HEK293T (cell line): Measurements from ENCODE around the gene SLC25A47.

ENCODE experiments used
- CTCF ChIA-PET: fragments of 350-600 bp; formaldehyde crosslinking; extraction: SDS; loops from one replicate; lab custom pipeline; 2021; ENCODE audit warnings: antibody characterized with exemption, inconsistent platforms; lab: Yijun Ruan, JAX
- POLR2A ChIA-PET: fragments of 350-600 bp; formaldehyde crosslinking; extraction: SDS; loops from one replicate; lab custom pipeline; 2020; ENCODE audit warnings: antibody characterized with exemption, inconsistent platforms; lab: Yijun Ruan, JAX
- DNase-seq: peaks from one replicate; pipeline ENCODE4 v3.0.0; 2012; ENCODE audit warnings: mixed read lengths; ENCODE audit errors: extremely low spot score
- ARNT ChIP-seq: fragments of 450-650 bp; IDR thresholded peaks from 2 replicates; pipeline ENCODE4 v1.6.1; 2017; ENCODE audit warnings: mild to moderate bottlenecking
- BHLHE40 ChIP-seq: fragments of 450-650 bp; IDR thresholded peaks from 2 replicates; pipeline ENCODE4 v1.6.1; 2016; ENCODE audit warnings: mild to moderate bottlenecking, moderate library complexity, borderline replicate concordance
- CTBP1 ChIP-seq: fragments of 450-650 bp; IDR thresholded peaks from 2 replicates; pipeline ENCODE4 v1.6.1; 2016; ENCODE audit warnings: borderline replicate concordance
- ELF4 ChIP-seq: fragments of 450-650 bp; IDR thresholded peaks from 2 replicates; pipeline ENCODE4 v1.6.1; 2017; ENCODE audit warnings: antibody characterized with exemption
- FOXA1 ChIP-seq: fragments of 450-650 bp; IDR thresholded peaks from 2 replicates; pipeline ENCODE4 v1.6.1; 2016; ENCODE audit warnings: mild to moderate bottlenecking
- FOXK2 ChIP-seq: fragments of 450-650 bp; IDR thresholded peaks from 2 replicates; pipeline ENCODE4 v1.6.1; 2016; ENCODE audit warnings: mild to moderate bottlenecking
- FOXM1 ChIP-seq: fragments of 450-650 bp; IDR thresholded peaks from 2 replicates; pipeline ENCODE4 v1.6.1; 2017; ENCODE audit warnings: mild to moderate bottlenecking, borderline replicate concordance
- HDGF ChIP-seq: fragments of 450-650 bp; IDR thresholded peaks from 2 replicates; pipeline ENCODE4 v1.6.1; 2017; ENCODE audit warnings: antibody characterized with exemption, borderline replicate concordance
- L3MBTL2 ChIP-seq: fragments of 450-650 bp; conservative IDR thresholded peaks from 2 replicates; pipeline ENCODE4 v1.6.1; 2016; ENCODE audit warnings: mild to moderate bottlenecking
- LEF1 ChIP-seq: fragments of 450-650 bp; IDR thresholded peaks from 2 replicates; pipeline ENCODE4 v1.6.1; 2017; ENCODE audit warnings: mild to moderate bottlenecking, borderline replicate concordance
- NFRKB ChIP-seq: fragments of 450-650 bp; IDR thresholded peaks from 2 replicates; pipeline ENCODE4 v1.6.1; 2016; ENCODE audit warnings: mild to moderate bottlenecking, moderate library complexity
- SP1 ChIP-seq: fragments of 450-650 bp; IDR thresholded peaks from 2 replicates; pipeline ENCODE4 v1.6.1; 2017
- SUZ12 ChIP-seq: fragments of 450-650 bp; IDR thresholded peaks from 2 replicates; pipeline ENCODE4 v1.6.1; 2016; ENCODE audit warnings: mild to moderate bottlenecking
- TARDBP ChIP-seq: fragments of 450-650 bp; IDR thresholded peaks from 2 replicates; pipeline ENCODE4 v1.6.1; 2016
- ZNF384 ChIP-seq: fragments of 450-650 bp; IDR thresholded peaks from 2 replicates; pipeline ENCODE4 v1.6.1; 2016
- TF ChIP-seq, protein P1 (sequence below): fragments of 450-650 bp; IDR thresholded peaks from 2 replicates; pipeline ENCODE4 v1.6.1; 2016

SLC25A47 gene

DNA sequence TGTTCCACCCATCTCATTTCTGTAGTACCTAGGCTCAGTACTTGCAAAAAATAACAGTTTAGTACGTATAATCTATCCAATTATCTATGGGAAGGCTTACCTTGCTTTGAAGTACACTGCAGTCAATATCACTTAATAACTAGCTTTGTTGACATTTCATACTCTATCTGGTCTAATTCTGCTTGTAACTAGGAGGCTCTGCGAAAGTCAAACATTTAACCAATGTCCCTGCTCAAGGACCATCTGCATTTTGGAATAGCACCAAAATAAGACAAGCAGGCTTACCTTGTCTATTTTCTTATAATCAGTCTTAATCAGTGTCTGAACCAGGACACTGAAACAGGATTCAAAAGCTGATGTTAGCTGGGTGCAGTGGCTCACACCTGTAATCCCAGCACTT, 39.9 kb downstream of the SLC25A47 start:
- ChIA-PET CTCF (no interaction called here), POLR2A (interaction anchor here (0.6 to 2.2 kb wide), 3 partner anchors 10 to 79 kb away, joined by 3 to 7 read pairs (median 5); a partner anchor contains a TSS)
- TF ChIP-seq SUZ12 (no peak), ZNF384 (no peak), ARNT (no peak), LEF1 (no peak), ELF4 (no peak), FOXK2 (no peak), HDGF (no peak), FOXA1 (no peak), CTBP1 (no peak), SP1 (no peak), NFRKB (no peak), BHLHE40 (no peak)
- no peak for DNase-seq

DNA sequence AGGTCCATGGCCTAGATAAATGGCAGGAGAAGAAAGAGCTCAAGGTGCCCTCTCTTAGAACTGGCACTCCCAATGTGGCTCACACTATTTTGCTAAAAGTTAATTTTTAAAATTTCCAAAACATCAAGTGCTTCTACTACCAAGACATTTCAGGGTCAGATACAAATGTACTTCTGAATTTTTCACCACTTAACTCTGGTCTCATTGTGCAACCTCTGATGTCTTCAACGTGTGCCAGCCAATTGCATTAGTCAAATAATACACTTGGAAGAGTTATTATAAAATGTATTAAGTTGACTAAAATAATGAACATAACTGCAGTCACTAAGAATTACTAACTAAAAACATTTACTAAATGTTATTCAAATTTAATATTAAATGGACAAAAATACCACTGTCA, 41.3 kb downstream of the SLC25A47 start:
- no peak for DNase-seq
- no peak for TF ChIP-seq ARNT
- TF ChIP-seq FOXA1 = no peak
- TF ChIP-seq ZNF384 = no peak
- TF ChIP-seq L3MBTL2 = no peak
- TF ChIP-seq TARDBP = no peak
- no peak for TF ChIP-seq FOXK2
- ChIA-PET CTCF (no interaction called here), POLR2A (interaction anchor here (2.2 kb wide), 1 partner anchor 11 kb away, joined by 7 read pairs; a partner anchor contains a TSS)

DNA sequence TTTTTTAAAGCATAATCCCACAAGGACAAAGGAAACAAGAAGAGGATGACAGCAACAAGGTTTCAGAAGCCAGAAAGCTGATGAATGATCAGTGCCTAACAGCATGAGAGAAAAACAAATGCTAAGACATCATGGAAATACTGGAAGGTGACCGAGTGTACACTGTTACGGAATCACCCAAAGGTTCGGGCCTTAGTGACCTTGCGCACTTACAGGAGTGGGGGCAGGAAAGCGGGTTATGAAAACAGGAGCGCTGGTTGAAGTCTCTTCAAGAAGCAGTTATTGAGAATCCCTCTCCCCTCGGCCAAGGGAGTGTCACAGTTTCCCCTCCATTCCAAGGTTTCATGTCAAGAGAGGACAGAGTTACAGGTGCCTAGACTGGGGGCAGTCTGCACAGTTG, 42.6 kb downstream of the SLC25A47 start:
- ChIA-PET CTCF (no interaction called here), POLR2A (no interaction called here)
- DNase-seq = no peak
- no peak for TF ChIP-seq SP1
- no peak for TF ChIP-seq LEF1
- TF ChIP-seq HDGF = no peak
- no peak for TF ChIP-seq FOXM1
- no peak for TF ChIP-seq SUZ12
- no peak for TF ChIP-seq TARDBP
- no peak for TF ChIP-seq FOXK2
- TF ChIP-seq ZNF384 = no peak
- no peak for TF ChIP-seq NFRKB
- TF ChIP-seq FOXA1 = no peak
- TF ChIP-seq, protein P1, sequence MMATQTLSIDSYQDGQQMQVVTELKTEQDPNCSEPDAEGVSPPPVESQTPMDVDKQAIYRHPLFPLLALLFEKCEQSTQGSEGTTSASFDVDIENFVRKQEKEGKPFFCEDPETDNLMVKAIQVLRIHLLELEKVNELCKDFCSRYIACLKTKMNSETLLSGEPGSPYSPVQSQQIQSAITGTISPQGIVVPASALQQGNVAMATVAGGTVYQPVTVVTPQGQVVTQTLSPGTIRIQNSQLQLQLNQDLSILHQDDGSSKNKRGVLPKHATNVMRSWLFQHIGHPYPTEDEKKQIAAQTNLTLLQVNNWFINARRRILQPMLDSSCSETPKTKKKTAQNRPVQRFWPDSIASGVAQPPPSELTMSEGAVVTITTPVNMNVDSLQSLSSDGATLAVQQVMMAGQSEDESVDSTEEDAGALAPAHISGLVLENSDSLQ = no peak
- no peak for TF ChIP-seq ARNT
- TF ChIP-seq CTBP1 = no peak
- no peak for TF ChIP-seq BHLHE40
- no peak for TF ChIP-seq ELF4
- TF ChIP-seq L3MBTL2 = no peak

DNA sequence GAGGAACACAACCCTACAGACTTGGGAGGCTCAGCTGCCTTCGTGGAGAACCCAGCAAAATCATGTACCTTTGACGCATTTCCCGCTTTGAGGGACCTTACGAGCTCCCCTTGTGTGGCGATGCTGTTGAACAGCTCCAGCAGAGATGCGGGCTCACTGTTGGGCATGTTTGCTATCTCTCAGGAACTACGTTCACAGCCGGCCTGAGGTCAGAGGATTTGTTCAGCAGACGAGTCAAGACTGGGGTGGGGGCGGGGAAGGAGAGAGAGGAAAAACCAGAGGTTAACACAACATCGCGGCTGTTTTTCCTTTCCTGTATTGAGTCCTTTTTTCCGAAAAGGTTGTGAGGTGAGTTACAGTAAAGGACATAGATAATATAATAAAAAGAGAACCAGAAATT, 45.9 kb downstream of the SLC25A47 start:
- ChIA-PET CTCF (no interaction called here), POLR2A (no interaction called here)
- no peak for TF ChIP-seq FOXA1
- no peak for TF ChIP-seq HDGF
- TF ChIP-seq LEF1 = no peak
- no peak for TF ChIP-seq TARDBP

DNA sequence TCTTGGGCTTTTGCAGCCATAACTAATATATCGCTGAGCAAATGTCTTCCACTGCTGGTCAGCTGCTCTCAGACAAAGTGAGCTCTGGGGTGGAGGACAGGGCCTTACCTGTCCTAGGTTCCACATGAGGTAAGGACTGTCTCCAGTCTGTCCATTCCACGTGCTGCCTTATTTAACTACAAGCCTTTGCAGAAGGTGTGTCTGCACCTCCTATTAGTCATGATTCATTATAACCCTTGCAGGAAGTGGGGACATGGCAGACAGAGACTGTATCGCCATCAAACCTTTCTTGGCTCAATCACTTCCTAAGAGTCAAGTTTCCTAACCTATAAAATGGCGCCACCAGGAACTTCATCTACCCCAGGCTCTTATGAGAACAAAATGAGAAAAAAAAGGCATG, 46.9 kb downstream of the SLC25A47 start:
- POLR2A ChIA-PET = no interaction called here
- DNase-seq = no peak
- no peak for TF ChIP-seq L3MBTL2
- TF ChIP-seq CTBP1 = no peak
- no peak for TF ChIP-seq TARDBP
- TF ChIP-seq FOXK2 = no peak
- TF ChIP-seq ELF4 = no peak
- TF ChIP-seq HDGF = no peak
- TF ChIP-seq LEF1 = no peak
- TF ChIP-seq, protein P1 = no peak
- TF ChIP-seq ZNF384 = no peak
- no peak for TF ChIP-seq SP1
- no peak for TF ChIP-seq SUZ12
- TF ChIP-seq FOXM1 = no peak
- TF ChIP-seq FOXA1 = no peak
- TF ChIP-seq BHLHE40 = no peak
- TF ChIP-seq NFRKB = no peak
- TF ChIP-seq ARNT = no peak
- CTCF ChIA-PET = no interaction called here

More for the DNA sequence above, 45.9 kb downstream of the SLC25A47 start:
- DNase-seq = no peak

DNA sequence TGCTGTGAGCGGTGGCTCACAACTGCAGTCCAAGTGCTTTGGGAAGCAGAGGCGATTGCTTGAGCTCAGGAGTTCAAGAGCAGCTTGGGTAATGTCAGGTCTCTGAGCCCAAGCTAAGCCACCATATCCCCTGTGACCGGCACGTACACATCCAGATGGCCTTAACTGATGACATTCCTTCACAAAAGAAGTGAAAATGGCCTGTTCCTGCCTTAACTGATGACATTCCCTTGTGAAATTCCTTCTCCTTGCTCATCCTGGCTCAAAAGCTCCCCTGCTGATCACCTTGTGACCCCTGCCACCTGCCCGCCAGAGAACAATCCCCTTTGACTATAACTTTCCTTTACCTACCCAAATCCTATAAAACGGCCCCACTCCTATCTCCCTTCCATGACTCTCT, 48.6 kb downstream of the SLC25A47 start:
- CTCF ChIA-PET = no interaction called here
- POLR2A ChIA-PET = no interaction called here
- TF ChIP-seq HDGF (no peak), ARNT (no peak), TARDBP (no peak), ELF4 (no peak)
- DNase-seq = no peak

DNA sequence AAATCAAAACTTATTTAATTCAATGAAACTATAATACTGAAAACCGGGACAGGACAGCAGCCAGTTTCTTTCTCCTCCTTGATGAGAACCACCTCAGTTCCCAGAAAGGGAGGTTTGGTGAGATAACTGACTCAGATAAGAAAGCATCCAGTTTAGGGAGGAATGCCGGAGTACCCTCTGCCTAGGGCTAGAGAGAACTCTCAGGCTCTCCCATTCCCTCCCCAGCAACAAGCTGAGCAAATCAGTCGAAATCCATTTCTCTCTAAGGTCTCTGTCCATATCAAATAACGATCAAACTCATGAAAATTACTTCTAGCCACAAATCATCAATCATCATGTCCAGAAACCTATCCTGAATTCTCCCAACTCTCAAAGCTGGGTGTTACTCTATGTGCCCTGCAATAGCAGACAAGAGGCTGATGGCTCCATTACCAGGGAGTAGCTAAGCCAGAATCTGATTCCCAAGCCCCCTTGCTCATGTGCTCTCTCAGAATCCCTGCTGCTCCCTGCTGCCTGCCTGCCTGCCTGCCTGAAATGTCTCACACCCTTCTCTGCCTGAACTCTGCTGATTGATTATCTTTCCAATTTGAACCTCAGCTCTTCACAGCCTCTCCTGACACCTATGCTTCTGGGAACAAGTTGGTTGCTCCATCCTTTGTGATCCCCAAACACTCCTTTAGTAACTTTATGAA, 49.4 kb downstream of the SLC25A47 start:
- POLR2A ChIA-PET = interaction anchor here (1.6 kb wide), 1 partner anchor 10 kb away, joined by 5 read pairs; no protein-coding TSS in a partner anchor
- TF ChIP-seq BHLHE40 (no peak), ARNT (no peak), FOXM1 (no peak), ELF4 (no peak), LEF1 (no peak), TARDBP (no peak), SUZ12 (no peak), L3MBTL2 (no peak), NFRKB (no peak), SP1 (no peak), FOXA1 (no peak), ZNF384 (no peak), HDGF (no peak), CTBP1 (no peak), FOXK2 (no peak)
- TF ChIP-seq, protein P1 = no peak
- DNase-seq = no peak
- CTCF ChIA-PET = no interaction called here
